Measurements from ENCODE around the gene HPCAL1.

The HPCAL1 gene

GRCh38 chr2:10428924-10429323, 126.2 kb downstream of the HPCAL1 start:
- H4K8ac ChIP-seq (ENCODE audit: low read depth, low read length): no peak overlapping the region
- no peak overlapping the region for H3K27ac ChIP-seq (ENCODE audit: low read depth, low read length)
- H4K91ac ChIP-seq (ENCODE audit: low read depth, low read length): no peak overlapping the region
- H2BK5ac ChIP-seq (ENCODE audit: low read depth, low read length, poor library complexity): no peak overlapping the region
- no peak overlapping the region for H3K23ac ChIP-seq (ENCODE audit: low read length)
- no peak overlapping the region for H4K12ac ChIP-seq (ENCODE audit: low read depth, low read length)
- DNase-seq: no peak
- no peak overlapping the region for H2AFZ ChIP-seq (ENCODE audit: insufficient read depth, low read length, poor library complexity)
- H2AK5ac ChIP-seq (ENCODE audit: low read length): no peak overlapping the region
- H3K79me1 ChIP-seq (ENCODE audit: low read length): no peaks in the 10 kb centered on the region
- no peaks in the 10 kb centered on the region for H3K4me1 ChIP-seq (ENCODE audit: control insufficient read depth in 1 of 2, insufficient read depth in 2 of 2, low read length in 2 of 2)
- H3K18ac ChIP-seq (ENCODE audit: low read length): no peak overlapping the region
- no peak overlapping the region for H2BK120ac ChIP-seq (ENCODE audit: insufficient read depth, low read length, poor library complexity)
- no peak overlapping the region for H3K9ac ChIP-seq (ENCODE audit: low read length)
- no peak overlapping the region for H3K14ac ChIP-seq (ENCODE audit: low read length)
- H3K27me3 ChIP-seq (ENCODE audit: insufficient read depth, low read length): no peaks in the 10 kb centered on the region
- no peak overlapping the region for H3K4ac ChIP-seq (ENCODE audit: low read depth, low read length)
- H3K36me3 ChIP-seq (ENCODE audit: control insufficient read depth in 1 of 2, insufficient read depth in 2 of 2, low read length in 2 of 2): peaks cover 0 to 2% of the 10 kb centered on the region in 2 experiments
- no peaks in the 10 kb centered on the region for H3K79me2 ChIP-seq (ENCODE audit: control insufficient read depth, insufficient read depth, low read length, poor library complexity)
- H3K4me2 ChIP-seq (ENCODE audit: low read length): no peak overlapping the region
- no CpG with 5 or more reads among the region's 3 CpGs for WGBS (ENCODE audit: extremely low coverage, insufficient coverage, insufficient read length)
- peaks cover 5% of the 10 kb centered on the region for H3K9me3 ChIP-seq (ENCODE audit: insufficient read depth, low read depth, low read length)
- H3K4me3 ChIP-seq (ENCODE audit: low read depth, low read length): no peak overlapping the region
- no peak overlapping the region for H2BK12ac ChIP-seq (ENCODE audit: low read length)

- peaks cover 0 to 2% of the 10 kb centered on the region in 2 experiments for H3K36me3 ChIP-seq (ENCODE audit: control insufficient read depth in 1 of 2, insufficient read depth in 2 of 2, low read length in 2 of 2)
- H3K4me1 ChIP-seq (ENCODE audit: control insufficient read depth in 1 of 2, insufficient read depth in 2 of 2, low read length in 2 of 2): no peaks in the 10 kb centered on the region
- H3K27me3 ChIP-seq (ENCODE audit: insufficient read depth, low read length): no peaks in the 10 kb centered on the region
- no peaks in the 10 kb centered on the region for H3K79me1 ChIP-seq (ENCODE audit: low read length)
- H3K14ac ChIP-seq (ENCODE audit: low read length): no peak overlapping the region
- no peak overlapping the region for H3K4me3 ChIP-seq (ENCODE audit: low read depth, low read length)
- no peak overlapping the region for H3K9ac ChIP-seq (ENCODE audit: low read length)
- H3K79me2 ChIP-seq (ENCODE audit: control insufficient read depth, insufficient read depth, low read length, poor library complexity): no peaks in the 10 kb centered on the region
- H2BK5ac ChIP-seq (ENCODE audit: low read depth, low read length, poor library complexity): no peak overlapping the region
- no peak overlapping the region for H4K91ac ChIP-seq (ENCODE audit: low read depth, low read length)
- no peak overlapping the region for H2BK12ac ChIP-seq (ENCODE audit: low read length)
- no peak overlapping the region for H4K12ac ChIP-seq (ENCODE audit: low read depth, low read length)
- H2AK5ac ChIP-seq (ENCODE audit: low read length): no peak overlapping the region
- no peak overlapping the region for H4K8ac ChIP-seq (ENCODE audit: low read depth, low read length)
- no peak overlapping the region for H2BK120ac ChIP-seq (ENCODE audit: insufficient read depth, low read length, poor library complexity)
- H3K9me3 ChIP-seq (ENCODE audit: insufficient read depth, low read depth, low read length): peaks cover 5% of the 10 kb centered on the region
- no CpG with 5 or more reads among the region's 8 CpGs for WGBS (ENCODE audit: extremely low coverage, insufficient coverage, insufficient read length)
- no peak overlapping the region for H3K4ac ChIP-seq (ENCODE audit: low read depth, low read length)
- peak; percentile 63 to 82 for DNase-seq
- H3K23ac ChIP-seq (ENCODE audit: low read length): no peak overlapping the region
- no peak overlapping the region for H3K27ac ChIP-seq (ENCODE audit: low read depth, low read length)
- no peak overlapping the region for H3K18ac ChIP-seq (ENCODE audit: low read length)
- no peak overlapping the region for H2AFZ ChIP-seq (ENCODE audit: insufficient read depth, low read length, poor library complexity)
- H3K4me2 ChIP-seq (ENCODE audit: low read length): no peak overlapping the region
Observed at GRCh38 chr2:10430886-10431622, 128.3 kb downstream of the HPCAL1 start.

- no CpG with 5 or more reads among the region's 16 CpGs for WGBS (ENCODE audit: extremely low coverage, insufficient coverage, insufficient read length)
Observed at GRCh38 chr2:10431797-10432196, 129.1 kb downstream of the HPCAL1 start.

GRCh38 chr2:10432311-10433181, 129.8 kb downstream of the HPCAL1 start:
- Histone ChIP-seq H2BK12ac (ENCODE audit: low read length) (no peak overlapping the region), H4K12ac (ENCODE audit: low read depth, low read length) (no peak overlapping the region), H3K14ac (ENCODE audit: low read length) (no peak overlapping the region), H3K27me3 (ENCODE audit: insufficient read depth, low read length) (no peaks in the 10 kb centered on the region), H4K91ac (ENCODE audit: low read depth, low read length) (no peak overlapping the region), H2BK120ac (ENCODE audit: insufficient read depth, low read length, poor library complexity) (no peak overlapping the region), H3K18ac (ENCODE audit: low read length) (no peak overlapping the region), H3K79me2 (ENCODE audit: control insufficient read depth, insufficient read depth, low read length, poor library complexity) (no peaks in the 10 kb centered on the region), H3K27ac (ENCODE audit: low read depth, low read length) (no peak overlapping the region), H2AFZ (ENCODE audit: insufficient read depth, low read length, poor library complexity) (no peak overlapping the region), H3K4me3 (ENCODE audit: low read depth, low read length) (no peak overlapping the region), H4K8ac (ENCODE audit: low read depth, low read length) (no peak overlapping the region), H3K4ac (ENCODE audit: low read depth, low read length) (no peak overlapping the region), H3K36me3 (ENCODE audit: control insufficient read depth in 1 of 2, insufficient read depth in 2 of 2, low read length in 2 of 2) (no peaks in the 10 kb centered on the region), H3K23ac (ENCODE audit: low read length) (no peak overlapping the region), H3K9ac (ENCODE audit: low read length) (no peak overlapping the region), H3K4me1 (ENCODE audit: control insufficient read depth in 1 of 2, insufficient read depth in 2 of 2, low read length in 2 of 2) (no peaks in the 10 kb centered on the region), H2BK5ac (ENCODE audit: low read depth, low read length, poor library complexity) (no peak overlapping the region), H3K4me2 (ENCODE audit: low read length) (peak overlapping the region; percentile 48), H2AK5ac (ENCODE audit: low read length) (no peak overlapping the region), H3K9me3 (ENCODE audit: insufficient read depth, low read depth, low read length) (peaks cover 5% of the 10 kb centered on the region), H3K79me1 (ENCODE audit: low read length) (no peaks in the 10 kb centered on the region)
- WGBS (ENCODE audit: extremely low coverage, insufficient coverage, insufficient read length): no CpG with 5 or more reads among the region's 49 CpGs
- no peak for DNase-seq

More at GRCh38 chr2:10431797-10432196, 129.1 kb downstream of the HPCAL1 start:
- Histone ChIP-seq H2BK120ac (ENCODE audit: insufficient read depth, low read length, poor library complexity) (no peak overlapping the region), H4K91ac (ENCODE audit: low read depth, low read length) (no peak overlapping the region), H2BK12ac (ENCODE audit: low read length) (no peak overlapping the region), H3K4me3 (ENCODE audit: low read depth, low read length) (no peak overlapping the region), H3K9me3 (ENCODE audit: insufficient read depth, low read depth, low read length) (peaks cover 5% of the 10 kb centered on the region), H3K9ac (ENCODE audit: low read length) (no peak overlapping the region), H3K36me3 (ENCODE audit: control insufficient read depth in 1 of 2, insufficient read depth in 2 of 2, low read length in 2 of 2) (peaks cover 0 to 2% of the 10 kb centered on the region in 2 experiments), H3K79me1 (ENCODE audit: low read length) (no peaks in the 10 kb centered on the region), H3K27me3 (ENCODE audit: insufficient read depth, low read length) (no peaks in the 10 kb centered on the region), H3K27ac (ENCODE audit: low read depth, low read length) (no peak overlapping the region), H3K4me1 (ENCODE audit: control insufficient read depth in 1 of 2, insufficient read depth in 2 of 2, low read length in 2 of 2) (no peaks in the 10 kb centered on the region), H3K4me2 (ENCODE audit: low read length) (peak overlapping the region; percentile 48), H3K79me2 (ENCODE audit: control insufficient read depth, insufficient read depth, low read length, poor library complexity) (no peaks in the 10 kb centered on the region), H3K14ac (ENCODE audit: low read length) (no peak overlapping the region), H2AFZ (ENCODE audit: insufficient read depth, low read length, poor library complexity) (no peak overlapping the region), H4K12ac (ENCODE audit: low read depth, low read length) (no peak overlapping the region), H2BK5ac (ENCODE audit: low read depth, low read length, poor library complexity) (no peak overlapping the region), H3K4ac (ENCODE audit: low read depth, low read length) (no peak overlapping the region), H4K8ac (ENCODE audit: low read depth, low read length) (no peak overlapping the region), H3K23ac (ENCODE audit: low read length) (no peak overlapping the region), H2AK5ac (ENCODE audit: low read length) (no peak overlapping the region), H3K18ac (ENCODE audit: low read length) (no peak overlapping the region)
- no peak for DNase-seq
